Skin epidermis (tissue), 12 donors: ENCODE data around the gene SPDYE4.

Experiments
- H3K27ac ChIP-seq, 21 experiments: fragments of 200-600 bp; sonication (generic) in 11 of 21; one replicate each; pipeline ENCODE4 v1.5.0; 2020; ENCODE audit warnings: mild to moderate bottlenecking in 3 of 21, inconsistent platforms in 2 of 21, moderate library complexity in 2 of 21
- H3K4me3 ChIP-seq, 7 experiments: fragments of 200-600 bp; sonication (generic) in 2 of 7; one replicate each; pipeline ENCODE4 v1.5.0; 2020; ENCODE audit warnings: inconsistent platforms in 2 of 7, mild to moderate bottlenecking in 2 of 7, moderate library complexity in 1 of 7

SPDYE4 gene

DNA sequence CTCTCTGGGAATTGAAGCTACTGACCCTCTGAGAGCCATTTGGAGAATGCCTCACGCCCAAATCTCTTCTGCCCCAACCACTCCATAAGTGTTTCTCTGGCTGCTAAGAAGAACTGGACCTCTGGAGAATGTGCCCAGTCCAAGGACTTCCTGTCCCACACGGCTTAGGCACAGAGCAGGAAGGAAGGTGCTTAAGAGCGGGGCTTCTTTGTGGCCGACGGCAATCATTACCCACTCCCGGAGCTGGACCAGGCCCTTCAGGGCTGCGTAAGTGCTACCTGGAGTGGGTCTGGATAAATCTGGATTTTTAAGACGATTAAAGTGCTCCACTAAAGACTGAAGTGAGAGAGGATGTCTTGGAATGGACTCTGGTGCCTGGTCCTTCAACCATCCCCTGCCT is 15.5 kb downstream of the SPDYE4 start:
- H3K4me3 ChIP-seq, result no peak overlapping the region
- no peak overlapping the region for H3K27ac ChIP-seq

DNA sequence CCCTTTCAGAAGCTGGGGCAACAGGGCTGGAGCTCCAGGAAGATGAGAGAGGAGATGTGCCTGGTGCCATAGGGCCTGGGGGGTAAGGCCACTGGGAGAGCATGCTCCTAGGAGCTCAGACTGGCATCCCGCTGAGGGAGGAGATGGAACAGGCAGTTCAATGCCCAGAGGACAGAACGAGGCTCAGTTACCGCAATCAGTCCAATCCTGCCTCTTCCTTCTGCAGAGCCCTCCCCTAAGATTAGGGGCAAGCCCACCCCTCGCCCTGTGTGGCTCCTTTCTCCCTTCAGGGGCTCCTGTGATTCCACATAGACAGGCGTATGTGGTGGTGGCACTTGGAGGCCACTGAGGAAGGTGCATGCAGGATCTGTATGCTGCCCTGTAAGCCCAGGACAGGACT is 16.1 kb downstream of the SPDYE4 start:
- Histone ChIP-seq H3K4me3 (no peak overlapping the region), H3K27ac (no peak overlapping the region)

DNA sequence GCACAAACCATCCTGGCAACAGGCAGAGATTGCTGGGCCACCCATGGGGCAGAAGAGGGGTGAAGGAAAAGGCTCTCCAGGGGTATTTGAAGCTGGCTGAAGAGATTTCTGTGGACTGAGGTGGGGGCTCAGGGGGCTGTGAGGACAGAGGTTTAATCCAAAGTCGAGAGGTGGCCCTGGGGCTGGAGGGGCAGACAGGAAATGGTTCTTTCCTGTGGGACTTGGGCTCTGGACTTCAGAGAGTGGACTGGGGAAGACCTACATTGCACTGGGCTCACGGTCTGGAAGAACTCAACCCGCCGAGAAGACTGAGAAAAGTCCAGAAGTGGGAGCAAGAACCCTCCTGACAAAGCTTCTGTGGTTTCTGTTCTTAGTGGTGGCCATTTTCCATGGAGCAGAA is 16.6 kb downstream of the SPDYE4 start:
- Histone ChIP-seq H3K27ac (no peak overlapping the region), H3K4me3 (no peak overlapping the region)

DNA sequence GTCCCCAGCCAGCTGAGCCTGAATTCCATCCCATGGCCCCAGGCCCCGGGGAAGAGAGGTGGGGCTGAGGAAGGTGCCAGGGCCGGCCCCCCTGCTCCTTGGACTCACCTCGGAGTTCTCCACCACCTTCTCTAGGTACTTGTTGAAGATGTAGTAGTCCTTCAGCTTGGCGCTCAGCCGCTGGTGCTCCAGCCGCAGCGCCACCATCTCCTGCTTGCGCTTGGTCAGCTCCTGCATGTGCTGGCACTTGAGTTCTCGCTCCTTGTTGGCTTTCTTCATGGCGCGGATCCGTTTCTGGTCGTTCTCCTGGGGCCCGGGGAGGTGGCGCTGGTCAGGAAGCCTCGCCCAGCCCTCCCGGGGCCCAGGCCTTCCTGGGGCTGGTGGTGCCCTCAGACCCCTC is 17.0 kb downstream of the SPDYE4 start:
- H3K27ac ChIP-seq, result no peak overlapping the region
- H3K4me3 ChIP-seq, result no peak overlapping the region

DNA sequence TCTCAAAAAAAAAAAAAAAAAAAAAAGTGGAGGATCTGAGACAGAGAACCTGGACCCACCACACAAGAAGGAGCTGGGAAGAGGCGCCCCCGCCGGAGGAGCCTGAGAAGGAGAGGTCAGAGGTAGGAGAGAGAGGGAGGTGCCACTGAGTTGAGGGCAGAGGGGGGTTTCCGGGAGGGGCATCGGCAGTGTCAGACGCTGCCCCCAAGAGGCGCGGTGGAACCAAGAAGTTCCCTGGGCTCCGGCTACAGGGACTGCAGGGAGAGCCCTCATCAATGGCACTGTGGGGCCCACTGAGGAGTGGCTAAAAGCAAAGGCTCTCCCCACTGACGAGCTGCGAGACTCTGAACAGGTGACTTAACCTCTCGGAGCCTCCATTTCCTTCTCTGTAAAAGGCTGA is 17.9 kb downstream of the SPDYE4 start:
- H3K4me3 ChIP-seq, result peak overlapping the region in 3 of 7 experiments; percentile 5 to 9 (median 9)
- H3K27ac ChIP-seq, result peak overlapping the region in 2 of 21 experiments; percentile 31 to 32

DNA sequence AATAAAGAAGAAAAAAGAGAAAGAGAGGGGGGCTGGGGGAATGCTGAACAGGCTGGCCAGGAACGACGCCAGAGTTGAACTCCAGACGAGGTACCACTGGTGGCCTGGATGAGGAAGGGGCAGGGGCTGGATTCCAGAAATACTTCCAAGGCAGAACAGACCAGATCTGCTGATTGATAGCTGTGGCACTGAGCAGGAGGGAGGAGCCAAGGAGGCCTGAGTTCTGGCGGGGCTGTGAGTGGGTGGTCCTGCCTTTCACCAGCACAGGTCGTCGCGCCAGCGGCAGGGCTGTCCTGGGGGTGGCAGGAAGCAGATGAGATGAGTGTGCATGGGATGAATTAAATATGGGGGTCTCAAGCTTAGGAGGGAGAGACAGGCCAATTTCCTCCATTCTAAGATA is 19.2 kb downstream of the SPDYE4 start:
- no peak overlapping the region for H3K27ac ChIP-seq
- no peak overlapping the region for H3K4me3 ChIP-seq

DNA sequence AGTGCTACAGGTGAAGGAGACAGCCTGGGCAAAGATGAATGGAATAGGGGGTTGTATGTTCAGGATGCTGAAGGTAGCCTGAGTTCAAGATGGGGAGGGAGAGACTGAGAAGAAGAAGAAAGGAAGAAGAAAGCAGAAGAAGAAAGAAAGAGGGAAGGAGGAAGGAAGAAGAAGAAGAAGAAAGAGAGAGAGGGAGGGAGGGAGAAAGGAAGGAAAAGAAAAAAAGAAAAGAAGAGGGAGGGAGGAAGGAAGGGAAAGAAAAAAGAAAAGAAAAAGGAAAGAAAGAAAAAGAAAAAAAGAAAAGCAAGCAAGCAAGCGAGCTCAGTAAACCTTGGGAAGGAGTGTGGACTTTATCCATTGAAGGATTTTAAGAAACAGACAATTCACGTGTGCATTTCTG is 21.6 kb downstream of the SPDYE4 start:
- Histone ChIP-seq H3K27ac (no peak overlapping the region), H3K4me3 (no peak overlapping the region)

DNA sequence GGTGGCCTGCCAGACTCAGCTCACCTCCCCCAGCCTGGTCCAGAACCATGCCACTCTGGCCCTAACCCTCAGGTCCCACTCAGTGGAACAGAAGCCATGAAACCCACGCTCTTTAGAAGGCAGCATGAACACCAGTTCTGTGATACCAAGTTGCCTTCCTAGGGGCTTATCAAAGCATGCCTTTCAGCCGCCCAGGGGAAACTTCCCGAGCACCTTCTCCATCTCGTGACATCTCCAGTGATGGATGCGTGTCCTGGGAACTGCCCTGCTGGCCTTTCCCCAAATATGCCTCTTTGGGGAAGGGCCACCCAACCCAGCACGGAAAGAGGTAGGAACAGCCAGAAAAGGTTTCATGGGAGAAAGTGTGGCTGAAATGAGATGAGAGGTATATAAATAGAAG is 22.0 kb downstream of the SPDYE4 start:
- no peak overlapping the region for H3K27ac ChIP-seq
- no peak overlapping the region for H3K4me3 ChIP-seq

DNA sequence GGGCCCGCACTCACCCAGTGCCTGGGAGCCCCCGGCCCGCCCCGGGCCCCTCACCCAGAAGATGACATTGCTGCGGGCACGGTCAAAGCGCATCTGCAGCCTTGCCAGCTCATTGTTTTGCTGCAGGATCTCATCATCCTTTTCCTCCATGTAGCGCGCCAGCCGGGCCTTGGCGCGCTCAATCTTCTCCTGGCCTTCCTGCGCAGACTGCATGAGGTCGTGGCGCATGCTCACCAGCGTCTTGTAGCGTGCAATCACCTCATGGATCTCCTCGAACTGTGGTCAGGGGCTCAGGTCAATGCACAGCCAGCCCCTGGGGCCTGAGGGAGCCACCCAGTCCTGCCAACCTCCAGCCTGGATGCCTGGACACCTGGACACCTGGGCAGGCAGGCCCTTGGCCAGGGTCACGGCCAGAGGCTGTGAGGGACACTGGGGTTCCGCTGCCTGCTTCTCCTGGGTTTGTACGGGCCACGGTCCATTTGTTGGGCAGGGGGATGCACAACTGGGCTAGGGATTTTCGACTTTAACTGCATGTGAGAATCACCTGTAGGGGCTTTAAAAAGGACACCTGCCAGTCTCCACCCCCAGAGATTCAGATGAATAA is 22.9 kb downstream of the SPDYE4 start:
- H3K27ac ChIP-seq, result no peak overlapping the region
- no peak overlapping the region for H3K4me3 ChIP-seq

DNA sequence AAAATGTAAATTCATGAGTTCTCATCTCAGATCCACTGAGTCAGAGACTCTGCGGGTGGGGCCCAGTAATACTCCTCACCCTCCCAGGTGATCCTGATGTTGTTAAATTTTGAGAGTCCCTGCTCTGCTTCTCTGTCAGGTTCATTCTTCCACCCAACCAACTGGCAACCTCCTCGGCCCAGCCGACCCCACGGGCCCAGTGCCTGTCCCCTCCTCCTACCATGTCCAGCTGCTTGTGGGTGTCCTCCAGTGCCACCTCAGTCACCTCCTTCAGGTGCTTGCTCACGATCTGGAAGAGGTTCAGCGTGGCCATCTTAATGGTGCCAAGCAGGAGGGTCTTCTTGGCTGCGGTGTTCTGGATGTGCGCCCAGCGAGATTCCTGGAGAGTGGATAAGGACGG is 23.5 kb downstream of the SPDYE4 start:
- Histone ChIP-seq H3K4me3 (no peak overlapping the region), H3K27ac (no peak overlapping the region)

DNA sequence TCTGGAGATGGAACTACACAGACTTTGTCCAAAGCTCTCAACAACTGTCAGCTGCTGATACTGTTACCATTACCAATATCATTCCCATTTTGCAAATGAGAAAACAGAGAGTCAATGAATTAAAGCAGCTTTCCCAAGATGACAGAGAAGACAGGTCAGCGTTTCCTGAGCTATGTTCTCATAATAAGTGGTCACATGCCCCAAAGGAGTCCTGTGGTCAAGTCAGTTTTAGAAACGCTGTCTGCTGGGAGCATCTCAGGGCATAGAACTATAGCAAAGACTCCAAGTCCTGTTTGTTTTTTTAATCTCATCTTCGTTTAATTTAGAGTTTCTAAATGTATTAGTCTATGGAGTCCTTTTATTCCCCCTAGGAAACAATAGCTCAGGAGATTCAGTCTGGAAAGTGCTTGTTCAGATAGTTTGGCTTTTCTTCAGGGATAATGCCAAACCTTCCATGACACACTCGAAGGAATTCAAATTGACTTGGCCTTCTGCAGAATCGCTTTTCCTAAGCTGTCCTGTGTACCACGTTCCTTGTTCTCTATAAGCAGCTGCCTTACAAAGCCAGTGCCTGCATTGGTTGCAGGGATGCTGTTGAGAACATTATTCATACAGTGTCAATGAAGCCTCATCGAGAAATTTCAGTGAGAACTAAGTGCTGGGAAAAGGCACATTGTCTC is 25.8 kb downstream of the SPDYE4 start:
- Histone ChIP-seq H3K27ac (peak overlapping the region in 1 of 21 experiments; percentile 5), H3K4me3 (no peak overlapping the region)

DNA sequence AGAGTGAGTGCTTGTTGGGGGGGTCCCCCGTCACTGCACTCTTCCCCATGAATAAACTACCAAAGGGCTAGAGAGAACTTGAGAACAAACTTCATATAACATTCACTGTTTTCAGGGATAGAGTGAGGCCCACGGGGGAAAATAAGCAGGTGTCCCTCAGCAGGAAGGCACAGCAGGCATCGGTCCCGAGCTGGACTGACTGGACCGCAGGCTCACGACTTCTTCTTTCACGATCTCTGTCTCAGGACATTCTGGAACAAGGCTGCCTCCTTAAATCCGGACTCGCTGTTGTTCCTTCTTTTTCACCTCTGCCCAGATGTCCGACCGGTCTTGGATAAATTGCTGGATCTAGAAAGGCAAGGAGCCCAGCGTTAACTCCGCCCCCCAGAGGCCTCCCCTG is 28.5 kb downstream of the SPDYE4 start:
- H3K4me3 ChIP-seq, result no peak overlapping the region

DNA sequence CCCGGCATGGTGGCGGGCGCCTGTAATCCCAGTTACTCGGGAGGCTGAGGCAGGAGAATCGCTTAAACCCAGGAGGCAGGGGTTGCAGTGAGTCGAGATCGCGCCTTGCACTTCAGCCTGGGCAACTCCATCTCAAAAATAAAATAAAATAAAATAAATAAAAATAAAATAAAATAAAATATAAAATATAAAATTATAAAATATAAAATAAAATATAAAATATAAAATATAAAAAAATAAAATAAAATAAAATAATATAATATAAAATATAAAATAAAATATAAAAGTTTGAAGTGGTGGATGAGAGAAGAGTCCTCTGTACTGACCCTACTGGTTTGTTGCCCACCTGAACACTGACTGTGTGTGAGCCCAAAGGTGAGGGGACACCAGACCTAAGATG is 28.9 kb downstream of the SPDYE4 start:
- no peak overlapping the region for H3K4me3 ChIP-seq
- no peak overlapping the region for H3K27ac ChIP-seq

More for the DNA sequence above, 28.5 kb downstream of the SPDYE4 start:
- H3K27ac ChIP-seq, result no peak overlapping the region

DNA sequence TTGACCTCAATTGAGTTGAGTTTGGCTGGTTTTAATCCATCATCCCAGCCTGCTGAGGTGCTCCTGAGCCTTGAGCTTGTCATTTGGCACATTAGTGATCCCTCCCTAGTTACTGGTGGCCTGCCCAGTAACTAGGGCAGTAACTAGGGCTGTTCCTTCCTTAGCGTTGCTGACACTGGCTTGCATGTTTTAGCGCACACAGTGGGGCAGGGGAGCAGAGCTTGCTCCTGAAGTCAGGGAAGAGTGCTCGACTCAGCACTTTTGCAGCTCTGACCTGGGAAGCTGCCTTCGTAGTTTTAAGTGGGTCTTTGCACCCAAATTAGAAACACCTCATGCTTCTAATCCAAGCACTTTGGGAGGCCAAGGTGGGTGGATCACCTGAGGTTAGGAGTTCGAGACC is 29.4 kb downstream of the SPDYE4 start:
- Histone ChIP-seq H3K4me3 (no peak overlapping the region), H3K27ac (no peak overlapping the region)

DNA sequence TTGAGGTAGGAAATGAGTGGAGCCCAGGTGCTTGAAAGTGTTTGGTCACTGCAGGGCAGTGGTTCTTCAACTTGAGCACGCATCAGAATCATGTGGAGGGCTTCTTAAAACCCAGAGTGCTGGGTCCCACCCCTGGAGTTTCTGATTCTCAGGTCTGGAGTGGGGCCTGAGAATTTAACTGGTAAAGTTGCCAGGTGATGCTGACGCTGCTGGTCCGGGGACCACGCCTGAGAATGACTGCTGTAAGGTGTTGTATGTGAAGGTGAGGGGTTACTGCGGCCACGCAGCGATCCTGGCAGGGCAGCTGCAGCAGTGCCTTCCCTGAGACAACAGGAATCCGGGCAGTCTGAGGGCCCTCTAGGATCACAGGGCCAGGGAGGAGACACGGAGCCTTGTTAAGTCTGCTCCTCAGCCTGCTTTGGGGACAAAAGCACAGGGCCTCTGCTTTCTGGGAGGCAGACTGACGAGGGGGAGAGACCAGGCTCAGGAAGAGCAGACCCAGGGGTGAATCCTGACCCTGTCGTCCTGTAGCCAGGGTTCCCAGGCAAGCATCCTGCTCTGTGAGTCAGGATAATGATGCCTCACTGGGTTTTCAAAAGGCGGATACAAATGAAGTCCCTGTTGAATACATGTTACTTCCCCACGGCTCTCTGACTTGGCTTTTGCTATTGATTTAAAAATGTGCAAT is 30.0 kb downstream of the SPDYE4 start:
- H3K4me3 ChIP-seq, result no peak overlapping the region
- no peak overlapping the region for H3K27ac ChIP-seq

DNA sequence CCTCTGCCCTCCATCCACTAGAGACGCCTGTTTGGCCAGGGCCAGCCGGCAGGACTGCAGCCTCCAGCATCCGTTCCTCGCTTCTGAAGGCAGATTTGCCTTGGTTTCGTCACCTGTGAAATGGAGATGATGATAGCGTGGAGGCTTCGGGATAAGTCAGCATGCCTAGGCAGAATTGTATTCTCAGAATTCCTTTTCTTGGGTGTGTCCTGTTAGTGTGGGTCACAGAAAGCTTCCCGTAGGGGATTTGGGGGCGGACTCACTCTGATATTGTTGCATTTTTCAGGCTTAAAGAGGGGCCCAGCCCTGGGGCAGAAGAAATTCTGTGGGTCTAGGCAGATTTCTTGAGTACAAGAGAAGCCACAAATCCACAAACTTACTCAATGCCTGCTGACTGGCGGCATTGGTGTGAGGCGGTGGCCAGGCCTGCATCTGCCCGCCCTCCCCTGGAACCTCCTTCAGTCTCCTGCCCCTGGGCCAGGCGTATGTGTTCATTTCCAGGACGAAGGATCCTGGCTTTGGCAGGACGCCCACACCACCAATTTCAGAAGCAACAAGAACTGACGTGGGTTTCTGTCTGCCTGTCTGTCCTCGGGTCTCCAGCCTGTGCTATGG is 31.3 kb downstream of the SPDYE4 start:
- peak overlapping the region in 4 of 21 experiments; percentile 16 to 47 (median 31) for H3K27ac ChIP-seq
- H3K4me3 ChIP-seq, result no peak overlapping the region

DNA sequence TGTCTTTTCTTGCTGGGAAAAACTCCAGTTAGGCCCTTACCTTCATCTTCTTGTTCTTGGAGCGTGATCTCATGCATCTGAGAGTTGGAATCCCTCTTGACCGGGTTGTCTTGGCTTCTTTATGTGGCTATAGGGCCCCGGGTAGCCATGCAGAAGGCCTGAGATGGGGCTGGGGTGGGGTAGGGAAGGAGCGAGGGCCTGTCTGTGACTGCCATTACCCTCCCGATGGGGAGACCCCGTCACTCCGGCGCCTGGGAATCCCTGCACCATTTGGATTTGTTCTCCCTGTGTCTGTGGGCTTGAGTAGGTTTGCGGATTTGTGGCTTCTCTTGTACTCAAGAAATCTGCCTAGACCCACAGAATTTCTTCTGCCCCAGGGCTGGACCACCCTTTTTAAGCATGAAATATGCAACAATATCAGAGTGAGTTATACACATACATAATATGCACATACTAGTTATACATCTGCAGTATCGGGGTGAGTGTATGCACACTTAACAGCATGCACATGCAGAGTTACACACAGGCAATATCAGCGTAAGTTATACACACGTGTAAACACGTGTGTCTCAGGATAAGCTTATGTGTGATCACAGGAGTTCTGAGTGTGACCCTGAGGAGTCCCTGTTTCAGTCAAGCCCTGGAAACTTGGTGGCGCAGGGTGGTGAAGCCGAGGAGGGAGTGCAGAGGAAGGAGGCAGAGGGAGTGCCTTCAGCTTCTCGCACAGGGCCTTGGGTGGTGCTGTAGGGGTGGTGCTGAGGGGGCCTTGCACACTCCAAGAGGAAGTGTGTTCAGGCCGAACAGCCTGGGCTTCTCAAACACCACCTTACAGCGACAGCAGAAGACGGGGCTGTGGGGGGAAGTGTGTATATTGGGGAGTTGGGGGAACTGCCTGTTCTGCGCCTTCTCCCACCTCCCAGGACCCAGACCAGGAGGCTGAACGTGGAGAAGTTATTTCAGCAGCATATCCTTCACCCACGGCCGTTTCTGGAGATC is 32.2 kb downstream of the SPDYE4 start:
- no peak overlapping the region for H3K4me3 ChIP-seq
- peak overlapping the region in 3 of 21 experiments; percentile 16 to 47 (median 36) for H3K27ac ChIP-seq

DNA sequence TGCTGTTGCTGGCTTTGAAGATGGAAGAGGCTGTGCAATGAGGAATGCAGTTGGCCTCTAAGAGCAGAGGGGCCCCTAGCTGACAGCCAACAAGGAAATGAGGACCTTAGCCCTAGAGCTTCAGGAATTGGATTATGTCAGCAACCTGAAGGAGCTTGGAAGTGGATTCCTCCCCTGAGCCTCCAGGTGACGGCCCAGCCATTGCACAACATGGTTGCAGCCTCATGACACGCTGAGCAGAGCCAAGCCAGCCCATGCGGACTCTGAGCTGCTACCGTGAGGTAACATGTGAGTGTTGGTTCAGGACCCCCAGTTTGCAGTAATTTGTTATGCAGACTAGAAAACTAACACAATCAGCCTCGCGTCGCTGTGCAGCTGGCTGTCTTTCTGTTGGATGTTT is 33.9 kb downstream of the SPDYE4 start:
- H3K27ac ChIP-seq, result no peak overlapping the region
- no peak overlapping the region for H3K4me3 ChIP-seq

DNA sequence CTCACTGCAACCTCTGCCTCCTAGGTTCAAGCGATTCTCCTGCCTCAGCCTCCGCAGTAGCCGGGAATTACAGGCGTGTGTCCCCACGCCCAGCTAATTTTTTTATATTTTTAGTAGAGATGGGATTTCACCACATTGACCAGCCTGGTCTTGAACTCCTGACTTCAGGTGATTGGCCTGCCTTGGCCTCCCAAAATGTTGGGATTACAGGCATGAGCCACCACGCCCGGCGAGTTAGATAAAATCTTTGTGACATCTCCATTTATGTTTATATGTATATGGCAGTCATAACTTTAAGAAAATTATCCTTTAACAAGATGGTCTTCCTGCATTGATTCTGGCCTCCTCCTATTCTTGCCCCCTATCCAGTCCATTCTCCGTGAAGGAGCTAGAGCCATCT is 37.8 kb downstream of the SPDYE4 start:
- Histone ChIP-seq H3K4me3 (no peak overlapping the region), H3K27ac (no peak overlapping the region)
